NCI-H2196 treated with DMSO at 0.1 percent for 48 hours (cell line): Measurements from ENCODE around the gene ZBTB42.
A peak's percentile ranks its signal among the peaks of the same experiment; 100 is the strongest.

Source experiments
- DNase-seq: peaks from one replicate; lab custom pipeline; 2025; ENCODE audit not compliant: unreplicated experiment; lab: John Stamatoyannopoulos, UW

The ZBTB42 gene

GRCh38 chr14:104794631-104794992 lies 6.3 kb upstream of the ZBTB42 start:
- no peak for DNase-seq

GRCh38 chr14:104794993-104795780 lies 5.7 kb upstream of the ZBTB42 start, which contains the start of gene AKT1:
AKT1 (minus strand) TSS chr14:104795748; CDS start chr14:104792643, 3,105 bp downstream.
- DNase-seq: no peak

- DNase-seq: no peak
Observed at GRCh38 chr14:104795781-104796686, 4.9 kb upstream of the ZBTB42 start.

DNA sequence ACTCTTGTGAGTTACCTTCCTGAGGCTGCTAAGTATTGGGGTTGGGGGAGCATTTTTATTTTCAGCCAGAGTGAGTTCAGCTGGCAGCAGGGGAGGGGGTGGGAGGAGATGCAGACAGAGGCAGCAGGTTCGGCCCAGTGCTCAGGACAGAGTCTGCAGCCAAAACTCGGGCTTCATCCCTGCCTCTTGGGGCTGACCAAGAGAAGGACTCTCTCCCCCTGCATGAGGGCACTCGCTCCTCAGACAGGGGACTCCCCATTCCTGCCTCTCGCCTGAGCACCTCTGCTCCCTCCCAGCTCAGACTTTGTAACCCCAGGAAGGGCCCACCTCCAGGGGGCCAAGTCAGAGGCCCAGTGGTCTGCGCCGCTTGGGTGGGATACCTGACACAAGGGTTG lies 4.2 kb upstream of the ZBTB42 start:
- DNase-seq: no peak

- no peak for DNase-seq
Observed at GRCh38 chr14:104797115-104798044, 3.5 kb upstream of the ZBTB42 start.

GRCh38 chr14:104798300-104799243 lies 2.3 kb upstream of the ZBTB42 start:
- DNase-seq: no peak

GRCh38 chr14:104799244-104800014 lies 1.5 kb upstream of the ZBTB42 start:
- DNase-seq: no peak

DNA sequence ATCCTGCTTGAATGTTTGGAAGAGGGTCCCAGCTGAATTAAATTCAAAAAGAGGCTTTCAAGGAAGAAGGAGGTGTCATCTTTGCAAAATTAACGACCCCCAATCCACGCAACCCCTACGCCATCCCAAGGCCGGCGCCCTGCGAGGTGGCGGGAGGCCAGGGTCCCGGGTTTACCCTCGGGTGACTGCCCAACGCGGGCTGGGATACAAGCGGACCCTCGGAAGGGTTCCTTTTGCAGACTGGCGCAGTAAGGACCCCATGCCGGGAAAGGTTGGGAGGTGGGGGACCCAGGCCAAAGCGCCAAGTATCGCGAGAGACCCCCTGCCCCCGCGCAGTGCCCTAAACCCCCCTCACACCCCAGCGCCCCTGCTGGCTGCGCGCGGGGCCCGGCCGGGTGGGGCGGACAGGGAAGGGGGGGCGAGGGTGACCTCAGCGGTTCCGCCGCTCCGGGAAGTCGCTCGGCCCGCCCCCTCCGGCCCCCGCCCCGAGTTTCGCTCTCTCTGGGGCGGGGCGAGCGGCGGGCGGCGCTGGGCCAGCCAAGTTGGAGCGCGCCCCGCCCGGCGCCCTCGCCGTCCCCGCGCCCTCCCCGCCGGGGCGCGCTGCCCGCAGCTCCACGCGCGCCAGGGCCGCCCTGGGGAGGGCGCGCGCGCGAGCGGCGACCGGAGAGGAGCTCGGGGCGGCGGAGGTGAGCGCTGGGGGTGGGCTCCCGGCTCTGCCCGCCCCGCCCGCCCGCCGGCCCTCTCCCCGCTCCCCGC lies 708 bp upstream of the ZBTB42 start:
- peak; percentile 21 for DNase-seq

DNA sequence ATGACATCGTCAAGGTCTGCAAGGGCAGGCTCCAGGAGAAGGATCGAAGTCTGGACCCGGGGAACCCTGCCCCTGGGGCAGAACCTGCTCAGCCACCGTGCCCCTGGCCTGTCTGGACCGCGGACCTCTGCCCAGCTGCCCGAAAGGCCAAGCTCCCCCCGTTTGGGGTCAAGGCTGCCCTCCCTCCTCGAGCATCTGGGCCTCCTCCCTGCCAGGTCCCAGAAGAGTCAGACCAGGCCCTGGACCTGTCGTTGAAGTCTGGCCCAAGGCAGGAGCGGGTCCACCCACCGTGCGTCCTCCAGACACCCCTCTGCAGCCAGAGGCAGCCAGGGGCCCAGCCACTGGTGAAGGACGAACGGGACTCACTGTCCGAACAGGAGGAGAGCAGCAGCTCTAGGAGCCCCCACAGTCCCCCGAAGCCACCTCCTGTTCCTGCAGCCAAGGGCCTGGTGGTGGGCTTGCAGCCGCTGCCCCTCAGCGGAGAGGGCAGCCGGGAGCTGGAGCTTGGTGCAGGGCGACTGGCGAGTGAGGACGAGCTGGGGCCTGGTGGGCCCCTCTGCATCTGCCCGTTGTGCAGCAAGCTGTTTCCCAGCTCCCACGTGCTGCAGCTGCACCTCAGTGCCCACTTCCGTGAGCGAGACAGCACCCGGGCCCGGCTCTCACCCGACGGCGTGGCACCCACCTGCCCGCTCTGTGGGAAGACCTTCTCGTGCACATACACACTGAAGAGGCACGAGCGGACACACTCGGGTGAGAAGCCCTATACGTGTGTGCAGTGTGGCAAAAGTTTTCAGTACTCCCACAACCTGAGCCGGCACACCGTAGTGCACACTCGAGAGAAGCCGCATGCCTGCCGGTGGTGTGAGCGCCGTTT lies 856 bp downstream of the ZBTB42 start:
- no peak for DNase-seq

GRCh38 chr14:104802394-104803184 lies 1.7 kb downstream of the ZBTB42 start:
- no peak for DNase-seq

- no peak for DNase-seq
Observed at GRCh38 chr14:104803280-104803911, 2.5 kb downstream of the ZBTB42 start.

GRCh38 chr14:104803912-104804410 lies 3.1 kb downstream of the ZBTB42 start:
- DNase-seq: no peak

GRCh38 chr14:104804481-104805325 lies 3.8 kb downstream of the ZBTB42 start:
- DNase-seq: no peak

DNA sequence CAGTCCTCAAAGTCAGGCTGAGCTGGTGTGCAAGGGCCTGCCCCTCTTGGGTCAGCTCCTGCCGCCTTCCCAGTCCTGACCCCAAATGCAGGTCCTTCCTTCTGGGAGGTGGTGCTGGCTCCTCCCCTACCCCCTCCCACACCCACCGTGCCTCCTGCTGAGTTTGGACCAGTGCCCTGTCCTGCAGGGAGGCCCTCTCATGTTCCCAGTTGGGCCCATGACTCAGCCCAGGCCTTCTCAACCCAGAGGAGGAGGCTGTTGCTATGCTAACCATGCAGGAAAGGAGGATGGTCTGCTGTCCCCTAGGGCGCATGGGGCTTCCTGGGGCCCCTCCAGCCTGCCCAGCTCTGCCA lies 4.4 kb downstream of the ZBTB42 start:
- DNase-seq: no peak

DNA sequence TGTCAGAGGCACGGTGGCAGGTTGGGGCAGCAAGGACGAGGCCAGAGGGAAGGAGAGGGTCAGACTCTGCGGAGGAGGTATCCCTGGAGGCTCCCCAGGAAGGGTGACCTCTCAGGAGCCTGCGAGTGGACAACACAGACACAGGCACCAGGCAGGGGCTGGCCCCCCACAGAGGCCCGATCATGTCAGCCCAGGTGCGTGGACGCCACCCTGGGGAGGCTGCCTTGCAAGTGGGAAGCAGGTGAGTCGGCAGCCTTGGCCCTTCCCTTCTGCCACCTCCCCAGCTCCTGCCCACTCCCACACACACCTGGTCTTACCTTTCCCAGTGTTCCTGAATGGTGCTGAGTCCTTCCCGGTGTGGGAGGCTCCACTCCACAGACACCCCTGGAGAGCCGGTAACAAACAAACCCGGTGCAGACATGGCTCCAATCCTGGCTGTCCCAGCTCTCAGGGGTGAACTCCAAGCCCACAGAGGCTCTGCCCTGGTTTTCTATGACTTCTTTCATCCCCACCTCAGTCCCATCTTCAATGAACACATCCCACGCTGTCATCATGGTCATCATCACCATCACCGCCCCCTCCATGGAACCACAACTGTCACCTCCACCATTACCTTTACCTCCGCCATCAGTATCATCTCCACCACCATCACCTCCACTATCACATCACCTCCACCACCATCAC lies 5.2 kb downstream of the ZBTB42 start:
- DNase-seq: no peak
